Neural cell (in vitro differentiated cells): ENCODE measurements around the gene PSEN1. TPM values are rescaled to one million over a fixed set of nuclear protein-coding genes. Genes with fewer than 3 reads are reported as not detected.

ENCODE experiments used
- H2AFZ ChIP-seq: fragments of 200-600, 300-800 bp; sonication (generic), shearing (Covaris generic); 2 replicates; pipeline ENCODE4 v1.6.0; 2014; ENCODE audit warnings: low read depth, mild to moderate bottlenecking, antibody characterized with exemption, low read length, moderate library complexity
- H3F3A ChIP-seq: fragments of 200-600 bp; shearing (Covaris generic); 2 replicates; pipeline ENCODE4 v1.6.1; 2016; ENCODE audit warnings: mild to moderate bottlenecking, moderate library complexity, mixed read lengths, antibody characterized with exemption, low read length; ENCODE audit not compliant: insufficient read depth, poor library complexity, severe bottlenecking
- H3K27ac ChIP-seq: fragments of 200-600, 300-800 bp; sonication (generic), shearing (Covaris generic); 2 replicates; pipeline ENCODE4 v1.5.1; 2014; ENCODE audit warnings: mild to moderate bottlenecking, low read length, moderate library complexity
- H3K27me3 ChIP-seq: fragments of 300-800, 200-600 bp; sonication (generic), shearing (Covaris generic); 2 replicates; pipeline ENCODE4 v1.6.0; 2014; ENCODE audit warnings: mild to moderate bottlenecking, low read depth, low read length, moderate library complexity; ENCODE audit not compliant: insufficient read depth
- H3K36me3 ChIP-seq: fragments of 300-800, 200-600 bp; sonication (generic), shearing (Covaris generic); 2 replicates; pipeline ENCODE4 v1.5.1; 2014; ENCODE audit warnings: mild to moderate bottlenecking, antibody characterized with exemption, low read length, moderate library complexity; ENCODE audit not compliant: insufficient read depth
- H3K4me2 ChIP-seq: fragments of 300-800, 200-600 bp; sonication (generic), shearing (Covaris generic); 2 replicates; pipeline ENCODE4 v1.6.0; 2014; ENCODE audit warnings: mild to moderate bottlenecking, low read length
- H3K4me3 ChIP-seq: fragments of 300-800, 200-600 bp; sonication (generic), shearing (Covaris generic); 2 replicates; pipeline ENCODE4 v1.5.1; 2014; ENCODE audit warnings: mild to moderate bottlenecking, low read length, moderate library complexity
- H3K79me2 ChIP-seq: fragments of 200-600 bp; shearing (Covaris generic); replicated peaks from 2 replicates; pipeline ENCODE4 v1.6.0; 2014; ENCODE audit warnings: mild to moderate bottlenecking, low read length, moderate library complexity; ENCODE audit not compliant: insufficient read depth
- H3K9ac ChIP-seq: fragments of 300-800, 200-600 bp; sonication (generic), shearing (Covaris generic); 2 replicates; pipeline ENCODE4 v1.6.1; 2016; ENCODE audit warnings: mild to moderate bottlenecking, low read length, mixed read lengths
- H3K9me2 ChIP-seq: fragments of 200-600 bp; shearing (Covaris generic); 2 replicates; pipeline ENCODE4 v1.6.1; 2016; ENCODE audit warnings: mild to moderate bottlenecking, low read length, mixed read lengths; ENCODE audit not compliant: insufficient read depth
- H3K9me3 ChIP-seq: fragments of 200-600, 300-800 bp; sonication (generic), shearing (Covaris generic); 2 replicates; pipeline ENCODE4 v1.6.1; 2016; ENCODE audit warnings: mild to moderate bottlenecking, mixed run types, low read length, moderate library complexity, mixed read lengths
- H4K20me1 ChIP-seq: fragments of 200-600 bp; shearing (Covaris generic); 2 replicates; pipeline ENCODE4 v1.6.1; 2016; ENCODE audit warnings: mild to moderate bottlenecking, mixed run types; ENCODE audit not compliant: insufficient read depth
- CTCF ChIP-seq: fragments of 450-650 bp; IDR thresholded peaks from 2 replicates; pipeline ENCODE4 v1.5.1; 2014; ENCODE audit warnings: antibody characterized with exemption, mild to moderate bottlenecking, moderate library complexity; ENCODE audit not compliant: poor library complexity, severe bottlenecking
- EP300 ChIP-seq: fragments of 450-650 bp; conservative IDR thresholded peaks from 2 replicates; pipeline ENCODE4 v1.6.1; 2014; ENCODE audit warnings: antibody characterized with exemption, mild to moderate bottlenecking, moderate library complexity; ENCODE audit not compliant: poor library complexity, severe bottlenecking
- EZH2 ChIP-seq: fragments of 200-600, 300-800 bp; shearing (Covaris generic), sonication (generic); IDR thresholded peaks from 2 replicates; pipeline ENCODE4 v1.6.1; 2014; ENCODE audit warnings: antibody characterized with exemption, low read length, borderline replicate concordance, mild to moderate bottlenecking; ENCODE audit not compliant: insufficient read depth, poor library complexity, severe bottlenecking
- MXI1 ChIP-seq: fragments of 450-650 bp; conservative IDR thresholded peaks from 2 replicates; pipeline ENCODE4 v1.6.1; 2014; ENCODE audit warnings: antibody characterized with exemption, mild to moderate bottlenecking; ENCODE audit not compliant: poor library complexity, severe bottlenecking
- POLR2AphosphoS5 ChIP-seq: IDR thresholded peaks from 2 replicates; pipeline ENCODE4 v1.6.1; 2012
- RAD21 ChIP-seq: fragments of 450-650 bp; conservative IDR thresholded peaks from 2 replicates; pipeline ENCODE4 v1.6.1; 2014; ENCODE audit warnings: antibody characterized with exemption, mild to moderate bottlenecking, moderate library complexity
- SMC3 ChIP-seq: fragments of 450-650 bp; conservative IDR thresholded peaks from 2 replicates; pipeline ENCODE4 v1.6.1; 2014; ENCODE audit warnings: antibody characterized with exemption, mild to moderate bottlenecking, moderate library complexity; ENCODE audit not compliant: poor library complexity
- TAF1 ChIP-seq: IDR thresholded peaks from 2 replicates; pipeline ENCODE4 v1.6.1; 2012; ENCODE audit warnings: low read depth
- polyA plus RNA-seq: library from polyadenylated mRNA; depleted of rRNA; stranded (reverse); fragments of >200 nt; gene quantifications from 2 replicates; pipeline ENCODE4 v1.2.3, GENCODE V29; 2014
- TF ChIP-seq, protein P1 (sequence below): IDR thresholded peaks from 2 replicates; pipeline ENCODE4 v1.6.1; 2012; ENCODE audit warnings: borderline replicate concordance

The PSEN1 gene
- polyA plus RNA-seq, 1 donor from 2014 or later: 40.3 TPM

- no peaks in the 10 kb centered on the region for H3K9me2 ChIP-seq
- no peak overlapping the region for H3K4me2 ChIP-seq
- H3K27me3 ChIP-seq: peaks cover 21% of the 10 kb centered on the region
- H3K4me3 ChIP-seq: no peak overlapping the region
- TF ChIP-seq POLR2AphosphoS5 (no peak), MXI1 (no peak), SMC3 (no peak), TAF1 (no peak), CTCF (no peak), RAD21 (no peak), EP300 (no peak), EZH2 (no peak)
- TF ChIP-seq, protein P1, sequence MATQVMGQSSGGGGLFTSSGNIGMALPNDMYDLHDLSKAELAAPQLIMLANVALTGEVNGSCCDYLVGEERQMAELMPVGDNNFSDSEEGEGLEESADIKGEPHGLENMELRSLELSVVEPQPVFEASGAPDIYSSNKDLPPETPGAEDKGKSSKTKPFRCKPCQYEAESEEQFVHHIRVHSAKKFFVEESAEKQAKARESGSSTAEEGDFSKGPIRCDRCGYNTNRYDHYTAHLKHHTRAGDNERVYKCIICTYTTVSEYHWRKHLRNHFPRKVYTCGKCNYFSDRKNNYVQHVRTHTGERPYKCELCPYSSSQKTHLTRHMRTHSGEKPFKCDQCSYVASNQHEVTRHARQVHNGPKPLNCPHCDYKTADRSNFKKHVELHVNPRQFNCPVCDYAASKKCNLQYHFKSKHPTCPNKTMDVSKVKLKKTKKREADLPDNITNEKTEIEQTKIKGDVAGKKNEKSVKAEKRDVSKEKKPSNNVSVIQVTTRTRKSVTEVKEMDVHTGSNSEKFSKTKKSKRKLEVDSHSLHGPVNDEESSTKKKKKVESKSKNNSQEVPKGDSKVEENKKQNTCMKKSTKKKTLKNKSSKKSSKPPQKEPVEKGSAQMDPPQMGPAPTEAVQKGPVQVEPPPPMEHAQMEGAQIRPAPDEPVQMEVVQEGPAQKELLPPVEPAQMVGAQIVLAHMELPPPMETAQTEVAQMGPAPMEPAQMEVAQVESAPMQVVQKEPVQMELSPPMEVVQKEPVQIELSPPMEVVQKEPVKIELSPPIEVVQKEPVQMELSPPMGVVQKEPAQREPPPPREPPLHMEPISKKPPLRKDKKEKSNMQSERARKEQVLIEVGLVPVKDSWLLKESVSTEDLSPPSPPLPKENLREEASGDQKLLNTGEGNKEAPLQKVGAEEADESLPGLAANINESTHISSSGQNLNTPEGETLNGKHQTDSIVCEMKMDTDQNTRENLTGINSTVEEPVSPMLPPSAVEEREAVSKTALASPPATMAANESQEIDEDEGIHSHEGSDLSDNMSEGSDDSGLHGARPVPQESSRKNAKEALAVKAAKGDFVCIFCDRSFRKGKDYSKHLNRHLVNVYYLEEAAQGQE: no peak
- H3K79me2 ChIP-seq: no peaks in the 10 kb centered on the region
- H3K9ac ChIP-seq: no peak overlapping the region
- H3K9me3 ChIP-seq: no peaks in the 10 kb centered on the region
- no peaks in the 10 kb centered on the region for H4K20me1 ChIP-seq
- no peak overlapping the region for H2AFZ ChIP-seq
- no peaks in the 10 kb centered on the region for H3F3A ChIP-seq
- H3K36me3 ChIP-seq: peaks cover 5% of the 10 kb centered on the region
- no peak overlapping the region for H3K27ac ChIP-seq
These were observed 96.7 kb downstream of the PSEN1 start for GRCh38 chr14:73232984-73233383.

GRCh38 chr14:73233564-73233963, 97.3 kb downstream of the PSEN1 start:
- H3K79me2 ChIP-seq: no peaks in the 10 kb centered on the region
- H2AFZ ChIP-seq: no peak overlapping the region
- no peak overlapping the region for H3K4me2 ChIP-seq
- no peak overlapping the region for H3K9ac ChIP-seq
- H3K9me2 ChIP-seq: no peaks in the 10 kb centered on the region
- no peak overlapping the region for H3K27ac ChIP-seq
- peaks cover 26% of the 10 kb centered on the region for H3K27me3 ChIP-seq
- H3K36me3 ChIP-seq: peaks cover 5% of the 10 kb centered on the region
- TF ChIP-seq POLR2AphosphoS5 (no peak), MXI1 (no peak), RAD21 (no peak), CTCF (no peak), SMC3 (no peak), EP300 (no peak), TAF1 (no peak), EZH2 (no peak)
- TF ChIP-seq, protein P1: no peak
- H4K20me1 ChIP-seq: no peaks in the 10 kb centered on the region
- no peak overlapping the region for H3K4me3 ChIP-seq
- H3K9me3 ChIP-seq: no peaks in the 10 kb centered on the region
- no peaks in the 10 kb centered on the region for H3F3A ChIP-seq
